GM11168 (cell line): ENCODE results near the gene PSMB11.

ENCODE experiments used
- in situ Hi-C: fragments of 300-500 bp; cut with MboI; formaldehyde crosslinking; loops from one replicate; pipeline ENCODE4 v1.12.0; 2022; ENCODE audit warnings: low sequenced_read_pairs; ENCODE audit not compliant: unreplicated experiment

PSMB11 gene

DNA sequence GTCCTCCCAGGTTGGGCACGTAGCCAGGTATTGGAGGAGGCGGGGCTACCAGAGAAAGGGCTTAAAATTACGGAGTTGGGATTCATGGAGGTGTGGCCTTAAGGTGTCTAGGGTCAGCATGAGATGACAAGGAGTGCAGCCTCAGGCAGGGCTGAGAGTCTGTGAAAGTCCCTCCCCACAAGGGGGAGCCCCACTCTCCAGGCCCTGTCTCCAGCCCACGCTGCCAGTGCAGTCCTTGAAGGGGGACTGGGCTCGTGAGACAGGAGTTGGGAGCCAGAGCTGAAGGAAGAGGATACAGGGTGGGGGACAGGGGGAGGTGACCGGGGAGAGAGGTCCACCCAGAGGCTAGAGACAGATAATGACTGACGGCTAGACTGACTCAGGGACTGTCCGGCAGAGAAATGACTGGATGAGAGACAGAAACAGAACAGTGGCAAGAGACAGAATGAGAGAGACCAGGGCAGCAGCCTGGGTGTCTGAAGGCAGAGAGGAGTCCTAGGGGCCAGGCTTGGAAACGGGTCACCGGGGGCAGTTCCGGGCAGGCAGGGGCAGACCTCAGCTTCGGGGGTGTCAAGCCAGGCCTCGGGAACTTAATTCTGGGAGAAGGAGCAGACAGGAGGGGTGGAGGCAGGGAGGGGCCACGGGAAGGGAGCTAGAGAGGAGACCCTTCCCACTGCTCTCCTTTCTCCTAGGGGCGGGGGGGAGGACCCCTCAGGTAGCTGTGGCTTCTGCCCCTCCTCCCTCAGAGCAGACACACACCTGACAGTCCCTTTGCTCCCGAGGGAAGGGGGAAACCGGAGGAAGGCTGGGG is 14.3 kb downstream of the PSMB11 start:
- in situ Hi-C loops = no loop called here

DNA sequence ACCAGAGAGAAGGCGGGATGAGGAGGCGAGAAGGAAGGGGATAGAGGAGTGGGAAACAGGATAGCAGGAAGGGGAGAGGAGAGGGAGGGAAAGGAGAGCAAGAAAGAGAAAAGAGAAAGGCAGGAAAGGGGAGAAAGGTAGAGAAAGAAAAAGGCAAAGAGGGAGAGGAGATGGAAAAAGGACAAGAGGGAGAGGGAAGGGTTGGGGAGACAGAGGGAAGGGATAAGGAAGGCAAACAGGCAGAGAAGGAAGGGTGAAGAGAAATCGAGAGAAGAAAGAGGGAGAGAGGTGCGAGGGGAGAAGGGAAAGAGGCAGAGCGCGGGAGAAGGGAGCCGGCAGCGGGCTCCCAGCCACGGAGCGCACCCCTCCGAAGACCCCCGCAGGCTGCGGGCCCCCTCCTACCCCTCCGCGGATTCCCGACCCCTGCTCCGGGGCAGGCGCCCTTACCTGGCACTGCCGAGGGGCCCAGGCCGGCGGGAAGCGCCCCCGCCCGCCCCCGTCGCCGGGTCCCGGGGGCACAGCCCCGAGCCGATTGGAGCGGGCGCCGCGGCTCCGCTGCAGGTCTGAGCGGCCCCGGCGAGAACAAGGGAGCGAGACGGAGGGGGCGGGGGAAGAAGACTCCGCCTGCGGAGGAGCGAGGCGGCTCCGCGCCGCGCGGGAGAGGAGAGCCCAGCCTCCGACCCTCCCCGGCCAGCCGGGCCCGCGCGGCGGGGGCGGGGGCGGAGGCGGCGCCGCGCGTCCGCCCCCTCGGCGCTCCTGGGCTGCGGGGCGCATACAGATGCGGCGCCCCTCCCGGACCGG is 15.1 kb downstream of the PSMB11 start, which contains the start of gene CDH24:
TSS of gene CDH24 (minus strand) at position 565 of the 801 bp plus-strand sequence. CDS start 1,787 bp downstream, outside the sequence.
- in situ Hi-C loops = no loop called here

- in situ Hi-C loops = no loop called here
Observed at GRCh38 chr14:23057757-23058653, 16.0 kb downstream of the PSMB11 start.

DNA sequence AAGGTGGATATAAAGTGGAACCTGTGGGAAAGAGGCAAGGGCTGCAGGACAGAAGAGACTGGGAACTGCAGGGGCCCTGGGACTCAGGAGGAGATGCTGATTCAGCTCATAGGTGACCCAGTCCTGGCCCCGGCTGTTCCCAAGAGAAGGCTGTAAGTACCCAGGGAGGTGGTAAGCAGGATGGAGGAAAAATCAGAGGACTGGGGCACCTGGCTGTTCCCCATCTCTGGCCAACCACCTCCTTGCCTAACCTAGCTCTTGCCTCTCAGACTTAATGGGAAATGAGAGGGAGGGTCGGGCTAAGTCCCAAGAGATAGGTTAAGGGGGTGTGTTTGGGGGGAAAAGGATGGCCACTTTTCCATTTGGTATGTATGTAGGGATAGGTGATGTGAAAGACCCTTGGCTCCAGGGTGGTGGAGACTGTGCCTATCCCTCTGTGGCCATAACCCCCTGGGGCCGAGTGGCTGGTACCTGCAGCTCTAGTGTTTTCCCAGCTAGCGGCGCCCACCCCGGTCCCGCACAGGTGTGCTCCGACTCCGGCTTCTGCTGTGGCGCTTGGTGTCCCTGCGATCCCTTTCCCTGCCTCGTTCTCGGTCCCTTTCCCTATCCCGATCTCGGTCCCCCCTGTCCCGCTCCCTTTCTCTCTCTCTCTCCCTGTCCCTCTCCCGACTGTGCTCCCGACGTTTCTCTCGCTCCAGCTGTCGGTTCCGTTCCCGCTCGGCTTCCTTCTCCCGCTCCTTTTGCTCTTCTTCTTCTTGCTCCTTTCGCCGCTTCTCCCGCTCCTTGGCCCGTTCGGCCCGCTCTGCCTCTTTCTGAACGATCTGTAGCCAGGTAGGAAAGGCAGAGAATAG is 16.9 kb downstream of the PSMB11 start:
- in situ Hi-C loops = no loop called here

DNA sequence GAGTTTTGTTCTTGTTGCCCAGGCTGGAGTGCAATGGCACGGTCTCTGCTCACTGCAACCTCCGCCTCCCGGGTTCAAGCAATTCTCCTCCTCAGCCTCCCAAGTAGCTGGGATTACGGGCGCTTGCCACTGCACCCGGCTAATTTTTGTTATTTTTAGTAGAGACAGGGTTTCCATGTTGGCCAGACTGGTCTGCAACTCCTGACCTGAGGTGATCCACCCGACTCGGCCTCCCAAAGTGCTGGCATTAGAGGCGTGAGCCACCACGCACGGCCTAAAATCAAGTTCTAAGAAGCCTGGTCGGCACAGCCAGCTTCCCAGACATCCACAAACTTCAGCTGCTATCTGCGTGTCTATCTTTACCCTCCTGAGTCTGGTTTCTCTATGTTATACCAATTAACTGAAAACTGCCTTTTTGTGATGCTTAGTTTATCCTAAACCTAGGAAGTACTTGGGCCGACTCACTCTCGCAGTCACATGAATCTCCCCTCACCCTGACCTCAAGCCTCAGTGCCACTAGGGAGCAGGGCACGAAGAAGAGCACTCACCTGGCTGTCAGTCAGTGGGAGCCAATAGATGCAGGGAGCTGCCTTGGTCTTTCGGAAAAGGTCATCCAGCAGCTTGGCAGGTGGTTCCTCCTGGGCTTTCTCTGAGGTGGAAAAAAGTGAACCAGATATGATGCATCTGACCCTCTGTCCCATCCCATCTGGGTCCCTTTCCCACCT is 18.7 kb downstream of the PSMB11 start:
- in situ Hi-C loops = no loop called here

DNA sequence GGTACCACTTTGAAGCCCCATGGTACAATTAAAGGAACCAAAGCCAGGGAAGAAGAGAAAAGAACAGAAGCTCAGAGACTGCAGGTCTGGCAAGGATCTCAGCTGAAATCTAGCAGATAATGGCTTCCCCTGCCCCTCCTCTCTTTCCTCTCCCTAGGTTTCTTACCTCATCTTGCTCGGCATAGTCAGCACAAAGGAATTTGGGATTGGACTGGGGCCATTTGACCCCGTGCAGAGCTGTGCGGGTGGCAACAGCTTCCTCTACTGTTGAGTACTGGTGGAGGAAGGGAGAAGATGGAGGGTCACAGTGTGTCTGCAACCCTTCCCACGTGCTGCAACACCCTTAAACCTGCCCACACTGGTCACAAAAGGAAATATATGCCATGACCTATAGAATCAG is 20.0 kb downstream of the PSMB11 start:
- in situ Hi-C loops = no loop called here

- in situ Hi-C loops = no loop called here
Observed at GRCh38 chr14:23063601-23064000, 21.6 kb downstream of the PSMB11 start.

GRCh38 chr14:23066368-23066767 is 24.4 kb downstream of the PSMB11 start:
- in situ Hi-C loops = loop anchor here (5.0 kb wide), 1 partner anchor 74 kb away; no protein-coding TSS in a partner anchor

GRCh38 chr14:23066855-23067744 is 25.1 kb downstream of the PSMB11 start:
- in situ Hi-C loops = loop anchor here (5.0 kb wide), 1 partner anchor 75 kb away; no protein-coding TSS in a partner anchor

DNA sequence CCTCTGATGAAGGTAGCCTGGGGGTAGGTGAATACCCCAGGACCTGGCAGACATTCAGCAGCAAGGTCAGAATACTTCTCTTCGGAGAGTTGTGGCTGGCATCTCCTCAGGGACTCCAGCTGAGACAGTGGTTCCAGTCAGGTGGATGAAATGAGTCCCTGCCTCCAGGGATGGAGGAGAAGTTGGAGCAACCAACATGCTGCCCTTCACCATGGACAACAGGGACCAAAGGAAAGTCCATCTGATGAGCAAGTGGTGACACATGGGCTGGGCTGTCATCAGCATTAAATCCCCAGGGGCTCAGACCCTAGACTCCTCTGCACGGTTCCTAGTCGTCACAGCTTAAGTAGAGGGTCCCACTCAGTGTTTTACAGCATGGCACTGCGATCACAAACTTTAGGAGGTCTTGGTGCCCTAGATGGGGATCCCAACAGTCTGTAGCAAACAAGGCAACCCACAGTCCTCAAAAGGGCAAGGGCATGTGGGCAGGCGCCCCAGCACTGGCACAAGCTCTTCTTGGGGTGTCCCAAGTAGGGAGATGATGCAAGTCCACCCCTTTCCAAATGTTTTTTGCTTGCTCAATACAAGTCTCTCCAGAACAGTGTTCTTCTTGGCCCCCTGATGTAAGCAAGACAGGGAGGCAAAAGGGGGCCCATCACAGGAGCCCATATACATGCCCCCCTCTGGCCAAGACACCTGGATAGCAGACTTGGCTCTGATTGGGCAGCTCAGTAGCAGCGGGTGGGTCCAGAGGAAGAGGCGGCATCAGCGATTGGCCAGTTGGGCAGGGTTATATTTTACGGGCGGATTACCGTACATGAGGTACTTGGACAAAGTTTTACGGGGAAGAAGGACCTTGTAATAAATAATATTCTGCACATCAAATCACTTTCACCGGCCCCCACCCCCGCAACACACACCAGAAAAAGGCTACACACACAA is 26.1 kb downstream of the PSMB11 start:
- in situ Hi-C loops = loop anchor here (5.0 kb wide), 1 partner anchor 76 kb away; no protein-coding TSS in a partner anchor

GRCh38 chr14:23068789-23069412 is 26.9 kb downstream of the PSMB11 start:
- in situ Hi-C loops = loop anchor here (5.0 kb wide), 1 partner anchor 77 kb away; no protein-coding TSS in a partner anchor

DNA sequence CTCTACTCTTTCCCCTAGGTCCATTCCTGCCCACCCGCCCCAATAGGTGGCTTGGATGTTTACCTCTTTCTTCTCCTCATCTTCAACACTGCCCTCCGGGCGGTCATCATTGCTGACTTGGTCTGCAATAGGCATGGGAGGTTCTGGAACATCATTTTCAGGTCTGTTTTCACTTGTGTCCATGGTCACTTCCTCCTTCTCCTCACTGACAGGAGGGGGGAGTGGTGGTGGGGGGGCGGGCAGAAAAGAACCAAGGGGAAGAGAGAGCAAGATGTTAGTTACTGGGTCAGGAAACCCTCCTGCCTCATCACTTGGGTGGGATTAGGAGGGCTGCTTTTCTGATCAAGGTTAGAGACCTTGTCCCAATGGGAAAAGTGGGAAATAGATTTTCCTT is 27.4 kb downstream of the PSMB11 start:
- in situ Hi-C loops = loop anchor here (5.0 kb wide), 1 partner anchor 77 kb away; no protein-coding TSS in a partner anchor

GRCh38 chr14:23070262-23071129 is 28.5 kb downstream of the PSMB11 start:
- in situ Hi-C loops = no loop called here

- in situ Hi-C loops = no loop called here
Observed at GRCh38 chr14:23071244-23071920, 29.4 kb downstream of the PSMB11 start.
